Chondrocyte (in vitro differentiated cells): Measurements from ENCODE around the gene INCA1. TPM values are rescaled to one million over a fixed set of nuclear protein-coding genes. Genes with fewer than 3 reads are reported as not detected.
A peak's percentile ranks its signal among the peaks of the same experiment; 100 is the strongest.

Experiments used
- DNase-seq: peaks from one replicate; pipeline ENCODE4 v3.0.0; 2021; ENCODE audit warnings: mixed read lengths, low spot score
- H3K27ac Mint-ChIP-seq: one replicate; pipeline ENCODE4 v1.8.0; 2021; ENCODE audit warnings: mild to moderate bottlenecking, moderate library complexity, mixed read lengths; ENCODE audit not compliant: unreplicated experiment
- H3K27me3 Mint-ChIP-seq: 2 replicates; pipeline ENCODE4 v1.8.0; 2021; ENCODE audit warnings: low read depth, mixed read lengths
- H3K36me3 Mint-ChIP-seq: 2 replicates; pipeline ENCODE4 v1.8.0; 2021; ENCODE audit warnings: low read depth, mixed read lengths
- H3K4me1 Mint-ChIP-seq: 2 replicates; pipeline ENCODE4 v1.8.0; 2021; ENCODE audit warnings: low read depth, mild to moderate bottlenecking, mixed read lengths
- H3K4me3 Mint-ChIP-seq: one replicate; pipeline ENCODE4 v1.8.0; 2021; ENCODE audit warnings: mild to moderate bottlenecking, moderate library complexity, mixed read lengths; ENCODE audit not compliant: unreplicated experiment
- H3K9me3 Mint-ChIP-seq: 2 replicates; pipeline ENCODE4 v1.8.0; 2021; ENCODE audit warnings: low read depth, mixed read lengths
- total RNA-seq: library from RNA; stranded (reverse); gene quantifications from 3 replicates; pipeline ENCODE4 v1.2.1, GENCODE V29; 2021
- TF ChIP-seq, protein P1 (sequence below): fragments of 200-600 bp; sonication (generic); IDR thresholded peaks from 2 replicates; pipeline ENCODE4 v1.5.0; 2021; ENCODE audit warnings: antibody characterized with exemption, mild to moderate bottlenecking, moderate library complexity

The INCA1 gene
- total RNA-seq, 1 donor from 2014 or later: 1.5 TPM

DNA sequence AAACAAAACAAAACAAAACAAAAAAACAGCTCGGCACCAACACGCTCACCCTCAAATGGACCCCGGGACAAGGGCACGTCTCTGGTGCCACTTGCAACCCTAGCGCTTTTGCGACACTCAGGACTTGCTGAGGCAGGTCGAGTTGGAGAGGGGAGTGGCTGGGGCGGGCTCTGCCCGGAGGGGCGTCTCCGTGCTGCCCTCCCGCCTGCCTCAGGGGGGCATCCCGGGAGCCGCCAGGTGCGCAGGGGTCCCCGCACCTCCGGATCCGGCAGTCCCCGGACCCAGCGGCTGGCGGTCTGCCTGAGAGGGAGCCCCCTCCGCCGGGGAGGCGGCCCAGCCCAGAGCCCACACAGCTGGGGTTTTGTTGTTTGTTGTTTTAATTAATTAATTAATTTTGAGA lies 38.0 kb upstream of the INCA1 start, which contains the start of gene SLC52A1:
Gene SLC52A1 (minus strand): TSS at position 112 of the 400 bp plus-strand sequence. CDS start 820 bp downstream, outside the sequence.
- Mint-ChIP-seq H3K9me3 (no peaks in the 10 kb centered on the region), H3K4me3 (no peak within 1 kb of the TSS), H3K36me3 (no peaks in the 10 kb centered on the region), H3K4me1 (peaks cover 6% of the 10 kb centered on the region), H3K27me3 (peaks cover 5% of the 10 kb centered on the region), H3K27ac (no peak within 1 kb of the TSS)
- TF ChIP-seq, protein P1, sequence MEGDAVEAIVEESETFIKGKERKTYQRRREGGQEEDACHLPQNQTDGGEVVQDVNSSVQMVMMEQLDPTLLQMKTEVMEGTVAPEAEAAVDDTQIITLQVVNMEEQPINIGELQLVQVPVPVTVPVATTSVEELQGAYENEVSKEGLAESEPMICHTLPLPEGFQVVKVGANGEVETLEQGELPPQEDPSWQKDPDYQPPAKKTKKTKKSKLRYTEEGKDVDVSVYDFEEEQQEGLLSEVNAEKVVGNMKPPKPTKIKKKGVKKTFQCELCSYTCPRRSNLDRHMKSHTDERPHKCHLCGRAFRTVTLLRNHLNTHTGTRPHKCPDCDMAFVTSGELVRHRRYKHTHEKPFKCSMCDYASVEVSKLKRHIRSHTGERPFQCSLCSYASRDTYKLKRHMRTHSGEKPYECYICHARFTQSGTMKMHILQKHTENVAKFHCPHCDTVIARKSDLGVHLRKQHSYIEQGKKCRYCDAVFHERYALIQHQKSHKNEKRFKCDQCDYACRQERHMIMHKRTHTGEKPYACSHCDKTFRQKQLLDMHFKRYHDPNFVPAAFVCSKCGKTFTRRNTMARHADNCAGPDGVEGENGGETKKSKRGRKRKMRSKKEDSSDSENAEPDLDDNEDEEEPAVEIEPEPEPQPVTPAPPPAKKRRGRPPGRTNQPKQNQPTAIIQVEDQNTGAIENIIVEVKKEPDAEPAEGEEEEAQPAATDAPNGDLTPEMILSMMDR: no peak
- DNase-seq: no peak

DNA sequence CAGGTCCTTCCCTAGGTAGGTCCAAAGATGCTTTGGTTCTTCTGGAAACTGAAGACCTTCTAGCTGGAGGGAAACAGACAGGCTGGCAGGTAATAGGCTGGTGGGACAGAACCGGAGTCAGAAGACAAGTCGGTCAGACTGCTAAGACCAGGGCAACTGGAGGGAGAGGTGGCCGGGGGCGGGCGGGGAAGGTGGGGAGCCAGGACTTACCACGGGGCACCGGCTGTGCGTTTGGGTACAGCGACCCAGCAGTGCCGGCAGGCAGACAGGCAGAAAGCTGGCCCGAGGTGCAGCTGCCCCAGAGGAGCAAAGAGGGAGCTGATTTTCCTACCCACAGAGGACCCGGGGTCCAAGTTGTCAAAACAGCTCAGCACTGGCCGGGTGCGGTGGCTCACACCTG lies 37.3 kb upstream of the INCA1 start:
- no peak overlapping the region for H3K27ac Mint-ChIP-seq
- H3K27me3 Mint-ChIP-seq: peaks cover 5% of the 10 kb centered on the region
- TF ChIP-seq, protein P1: no peak
- no peaks in the 10 kb centered on the region for H3K9me3 Mint-ChIP-seq
- no peaks in the 10 kb centered on the region for H3K36me3 Mint-ChIP-seq
- peak; percentile 90 for DNase-seq
- peaks cover 7% of the 10 kb centered on the region for H3K4me1 Mint-ChIP-seq
- H3K4me3 Mint-ChIP-seq: no peak overlapping the region

DNA sequence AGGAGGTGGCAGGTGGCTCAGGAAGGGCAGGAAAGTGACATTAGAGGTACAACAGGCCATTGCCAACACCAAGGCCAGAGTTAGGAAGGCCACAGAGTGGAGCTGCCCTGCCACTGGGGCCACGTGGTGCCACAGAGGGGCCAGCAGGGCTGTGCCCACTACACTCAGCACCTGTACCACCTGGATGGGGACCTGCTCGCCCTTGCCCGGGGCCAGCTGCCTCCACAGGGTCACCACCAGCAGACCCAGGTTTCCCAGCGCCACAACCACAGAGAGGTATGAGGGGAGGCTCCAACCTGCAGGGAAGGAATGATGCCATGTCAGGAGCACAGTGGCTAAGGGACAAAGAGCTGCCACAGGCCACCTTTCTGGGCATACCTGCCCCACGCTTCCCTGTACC lies 36.7 kb upstream of the INCA1 start:
- Mint-ChIP-seq H3K27me3 (peaks cover 5% of the 10 kb centered on the region), H3K9me3 (no peaks in the 10 kb centered on the region), H3K4me3 (no peak overlapping the region), H3K36me3 (no peaks in the 10 kb centered on the region), H3K27ac (no peak overlapping the region), H3K4me1 (peaks cover 10% of the 10 kb centered on the region)
- no peak for DNase-seq
- TF ChIP-seq, protein P1: no peak

DNA sequence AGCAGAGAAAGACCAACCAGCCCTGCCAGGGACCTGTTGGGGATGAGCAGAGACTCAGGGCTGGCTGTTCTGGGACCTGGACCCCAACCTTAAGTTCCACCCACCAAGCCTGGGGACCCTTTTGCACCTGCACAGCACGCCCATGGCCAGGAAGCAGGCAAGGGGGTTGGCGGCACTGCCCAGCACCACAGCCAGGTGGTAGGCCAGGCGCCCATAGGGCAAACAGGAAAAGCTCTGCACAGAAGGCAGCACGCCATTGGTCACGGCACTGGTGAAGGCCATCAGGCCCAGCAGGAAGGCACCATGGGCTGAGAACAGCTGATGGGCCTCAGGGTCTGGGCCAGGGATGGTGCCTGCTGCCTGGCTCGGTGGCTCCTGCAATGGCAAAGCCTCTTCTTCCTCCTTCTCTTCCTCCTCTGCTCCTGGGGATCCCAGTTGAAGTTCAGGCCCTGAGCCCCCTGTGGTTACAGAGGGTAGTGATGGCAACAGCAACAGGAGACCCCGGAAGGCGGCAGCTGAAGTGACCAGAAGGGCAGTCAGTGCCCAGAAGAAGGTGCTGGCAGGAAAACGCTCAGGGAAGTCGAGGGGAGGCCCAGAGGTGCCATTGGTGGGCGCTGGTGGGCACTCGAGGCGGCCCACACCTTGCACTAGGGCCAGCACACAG lies 36.2 kb upstream of the INCA1 start:
- Mint-ChIP-seq H3K36me3 (no peaks in the 10 kb centered on the region), H3K27me3 (peaks cover 5% of the 10 kb centered on the region), H3K9me3 (no peaks in the 10 kb centered on the region), H3K27ac (no peak overlapping the region), H3K4me3 (no peak overlapping the region), H3K4me1 (peaks cover 10% of the 10 kb centered on the region)
- TF ChIP-seq, protein P1: no peak
- no peak for DNase-seq

DNA sequence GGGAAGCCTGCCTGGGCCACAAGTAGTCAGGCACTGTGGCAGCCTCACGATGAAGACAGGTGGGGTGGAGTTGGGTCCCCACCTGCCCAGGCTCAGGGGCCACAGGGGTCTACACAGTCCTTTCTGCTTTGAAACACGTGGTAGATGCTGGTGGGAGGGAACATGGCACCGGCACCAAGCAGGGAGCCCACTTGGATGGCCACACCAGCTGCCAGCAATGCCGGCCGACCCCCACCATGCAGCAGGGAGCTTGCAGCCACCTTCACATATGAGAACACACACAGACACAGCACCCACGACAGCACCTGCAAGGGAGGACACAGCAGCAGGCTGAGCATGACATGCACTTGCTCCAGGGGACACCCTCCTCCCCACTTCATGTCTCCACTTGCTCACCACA lies 35.5 kb upstream of the INCA1 start:
- Mint-ChIP-seq H3K27ac (no peak overlapping the region), H3K4me1 (peaks cover 10% of the 10 kb centered on the region), H3K36me3 (no peaks in the 10 kb centered on the region), H3K27me3 (peaks cover 5% of the 10 kb centered on the region), H3K9me3 (no peaks in the 10 kb centered on the region), H3K4me3 (no peak overlapping the region)
- TF ChIP-seq, protein P1: no peak
- no peak for DNase-seq
